ENCODE measurements around the gene RAP2A.

RAP2A gene

DNA sequence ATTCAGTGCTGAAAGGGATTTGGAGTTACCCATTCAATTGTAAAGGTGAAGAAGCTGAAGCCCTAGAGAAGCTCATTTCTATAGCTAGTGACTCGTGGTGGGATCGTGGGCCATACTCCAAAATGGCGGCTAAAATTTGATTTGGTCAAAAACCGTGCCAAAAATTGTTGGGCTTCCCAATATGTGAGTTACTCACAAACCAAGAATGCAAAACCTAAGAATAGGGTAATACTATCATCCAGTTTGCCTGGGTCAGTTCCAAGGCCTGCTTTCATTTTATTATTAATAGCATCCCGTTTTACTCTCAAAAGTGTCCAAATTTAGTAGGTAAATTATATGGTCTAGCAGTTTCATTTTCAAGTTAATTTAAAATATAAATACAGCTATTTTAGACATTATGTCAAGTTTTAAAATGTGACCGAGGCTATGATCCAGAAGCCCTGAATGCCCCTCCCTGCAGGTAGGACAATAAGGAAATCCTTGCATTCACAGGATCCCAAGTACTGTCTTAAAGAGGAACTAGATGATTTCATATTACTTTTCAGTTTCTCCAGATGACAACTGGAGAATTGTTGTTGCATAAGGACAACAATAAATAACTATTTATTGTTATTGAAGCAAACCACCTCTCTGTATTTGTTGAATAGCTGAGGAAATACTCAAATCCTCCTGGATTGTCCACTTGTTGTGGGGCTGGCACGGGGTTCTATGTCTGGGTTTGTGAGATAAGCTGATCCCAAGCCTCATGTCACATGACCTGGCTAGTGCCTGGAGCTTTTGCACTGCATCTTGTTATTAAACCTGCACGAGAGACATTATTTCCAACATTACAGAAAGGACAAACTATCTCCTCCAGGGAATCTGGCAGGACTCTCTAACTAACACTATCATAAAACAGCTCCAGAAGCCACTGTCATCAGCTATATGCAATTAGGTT, 11.6 kb upstream of the RAP2A start:
- no peak for DNase-seq (ENCODE audit: low spot score)

GRCh38 chr13:97423300-97424045, 10.5 kb upstream of the RAP2A start:
- no peak for DNase-seq (ENCODE audit: low spot score)

- no peak for DNase-seq (ENCODE audit: low spot score)
These were observed 8.4 kb upstream of the RAP2A start for GRCh38 chr13:97425590-97425989.

DNA sequence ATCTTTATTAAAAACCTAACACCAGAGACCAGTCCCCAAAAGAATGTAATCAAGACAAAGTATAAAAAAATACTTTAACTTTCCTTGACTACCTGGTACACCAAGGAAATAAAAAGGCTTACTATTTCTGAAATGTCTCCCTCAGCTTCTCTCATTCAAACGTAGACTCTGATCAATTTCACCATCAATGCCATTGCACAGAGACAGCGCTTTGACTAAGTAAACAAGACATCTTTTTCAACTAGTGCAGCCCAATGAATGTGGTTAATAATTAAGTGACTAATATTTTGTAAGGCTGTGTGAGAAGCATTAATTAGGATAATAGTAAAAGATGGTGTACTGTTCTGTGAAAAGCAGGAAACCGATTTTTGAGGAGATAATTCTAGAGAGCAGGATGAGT, 7.3 kb upstream of the RAP2A start:
- no peak for DNase-seq (ENCODE audit: low spot score)

- no peak for DNase-seq (ENCODE audit: low spot score)
These were observed 4.3 kb upstream of the RAP2A start for GRCh38 chr13:97429681-97430081.

GRCh38 chr13:97430296-97430695, 3.7 kb upstream of the RAP2A start:
- no peak for DNase-seq (ENCODE audit: low spot score)

DNA sequence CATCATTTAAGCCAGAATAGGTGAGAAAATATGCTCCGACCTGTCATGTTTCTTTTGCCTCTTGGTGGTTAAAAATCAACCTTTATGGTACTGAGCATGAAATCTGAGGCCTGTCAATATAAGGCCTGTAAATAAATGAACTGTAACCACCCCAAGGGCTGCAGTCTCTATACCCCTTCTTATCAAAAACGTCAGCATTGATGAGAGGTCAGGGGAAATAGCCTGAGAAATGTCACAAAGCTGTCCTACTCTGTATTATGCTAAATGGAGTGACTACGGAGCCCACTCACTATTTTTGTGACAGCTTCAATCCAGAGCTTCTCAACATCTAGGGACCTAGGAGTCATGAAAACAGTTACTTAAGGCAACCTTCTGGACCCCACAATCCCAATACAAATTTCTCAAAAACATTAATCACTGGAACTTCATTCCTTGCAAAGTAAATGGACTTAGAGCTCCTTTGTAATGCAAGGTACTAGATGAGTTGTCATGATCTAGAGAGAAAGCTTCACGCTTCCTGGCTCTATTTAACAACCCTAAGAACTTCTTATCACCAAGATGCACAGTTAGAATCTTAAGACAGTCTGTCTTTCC, 2.7 kb upstream of the RAP2A start:
- no peak for DNase-seq (ENCODE audit: low spot score)

- DNase-seq (ENCODE audit: low spot score), result no peak
These were observed 1.6 kb upstream of the RAP2A start for GRCh38 chr13:97432232-97432916.

- peak; percentile 100 for DNase-seq (ENCODE audit: low spot score)
These were observed 847 bp upstream of the RAP2A start for GRCh38 chr13:97432917-97433726.

DNA sequence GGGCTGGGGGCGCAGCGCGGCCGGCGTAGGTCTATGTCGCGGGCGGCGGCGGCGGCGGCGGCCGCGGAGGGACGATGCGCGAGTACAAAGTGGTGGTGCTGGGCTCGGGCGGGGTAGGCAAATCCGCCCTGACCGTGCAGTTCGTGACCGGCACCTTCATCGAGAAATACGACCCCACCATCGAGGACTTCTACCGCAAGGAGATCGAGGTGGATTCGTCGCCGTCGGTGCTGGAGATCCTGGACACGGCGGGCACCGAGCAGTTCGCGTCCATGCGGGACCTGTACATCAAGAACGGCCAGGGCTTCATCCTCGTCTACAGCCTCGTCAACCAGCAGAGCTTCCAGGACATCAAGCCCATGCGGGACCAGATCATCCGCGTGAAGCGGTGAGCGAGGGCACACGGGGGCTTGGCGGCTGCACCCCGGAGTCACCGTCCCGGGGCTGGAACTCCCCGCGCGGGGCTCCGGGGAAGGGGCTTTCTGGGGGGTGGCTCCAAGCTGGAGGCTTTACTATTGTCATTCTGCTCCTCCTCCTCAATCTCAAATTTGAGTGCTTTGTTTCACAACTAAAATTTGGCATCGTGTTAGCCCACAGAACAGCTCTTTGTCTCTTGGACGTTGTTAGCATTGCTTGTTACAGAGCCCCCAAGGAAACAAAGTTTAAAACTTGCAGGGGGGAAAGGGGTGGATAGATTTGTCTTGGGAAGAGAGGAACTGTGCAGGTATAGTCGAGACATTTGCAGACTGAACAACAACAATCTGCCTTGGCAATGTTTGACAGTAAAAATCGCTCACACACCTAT, 630 bp downstream of the RAP2A start:
- peak; percentile 52 for DNase-seq (ENCODE audit: low spot score)

DNA sequence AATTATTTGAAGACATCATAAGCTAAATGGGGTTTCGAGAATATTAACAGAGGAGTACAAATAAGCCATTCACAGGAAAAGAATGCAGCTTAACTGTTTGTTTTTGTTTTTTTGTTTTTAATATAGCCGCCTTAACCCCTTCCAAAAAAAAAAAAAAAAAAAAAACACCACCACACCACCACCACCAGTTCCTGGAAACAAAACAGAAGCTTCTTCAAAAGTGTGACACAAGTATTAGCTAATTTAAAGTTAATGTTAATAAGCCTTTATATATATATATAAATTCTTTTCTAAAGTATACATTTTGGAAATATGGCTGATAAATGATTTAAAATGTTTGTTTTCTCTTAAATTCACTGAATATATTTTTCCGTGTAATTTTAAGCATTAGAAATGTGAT, 1.4 kb downstream of the RAP2A start:
- DNase-seq (ENCODE audit: low spot score), result no peak

DNA sequence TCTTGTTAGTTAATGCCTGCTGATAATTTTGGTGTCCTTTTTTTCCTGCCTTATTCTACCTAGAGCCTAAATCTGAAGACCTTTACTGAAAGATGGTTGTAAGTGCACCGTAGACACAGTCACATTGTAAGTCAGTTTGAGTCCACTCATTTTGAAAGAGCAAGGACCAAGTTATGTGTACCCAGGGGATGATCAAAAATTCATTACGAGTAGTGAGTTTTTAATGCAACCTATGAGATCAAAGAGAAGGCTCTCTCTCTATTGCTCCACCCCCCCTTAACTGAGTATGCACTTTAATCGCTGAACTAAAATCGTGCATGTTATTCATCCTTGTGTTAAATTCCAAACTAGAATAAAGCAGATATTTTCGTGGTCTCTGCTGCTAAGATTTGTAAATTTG, 1.8 kb downstream of the RAP2A start:
- no peak for DNase-seq (ENCODE audit: low spot score)

DNA sequence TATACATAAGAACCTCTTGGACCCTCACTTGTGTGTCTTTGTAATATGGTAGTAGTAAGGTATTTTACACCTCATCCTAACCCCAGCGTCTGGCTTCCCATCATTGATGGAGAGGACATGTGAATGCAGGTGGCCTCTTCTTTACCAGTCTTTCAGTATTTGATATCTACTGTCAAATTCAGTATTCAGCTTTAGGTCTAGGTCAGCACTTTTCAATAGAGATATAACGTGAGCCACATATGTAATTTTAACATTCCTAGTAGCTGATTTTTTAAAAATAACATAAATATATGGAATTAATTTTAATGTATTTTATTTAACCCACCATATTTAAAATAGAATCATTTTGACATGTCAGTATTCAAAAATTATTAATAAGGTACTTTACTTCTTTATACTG, 2.9 kb downstream of the RAP2A start:
- no peak for DNase-seq (ENCODE audit: low spot score)

GRCh38 chr13:97437729-97438128, 3.8 kb downstream of the RAP2A start:
- no peak for DNase-seq (ENCODE audit: low spot score)

DNA sequence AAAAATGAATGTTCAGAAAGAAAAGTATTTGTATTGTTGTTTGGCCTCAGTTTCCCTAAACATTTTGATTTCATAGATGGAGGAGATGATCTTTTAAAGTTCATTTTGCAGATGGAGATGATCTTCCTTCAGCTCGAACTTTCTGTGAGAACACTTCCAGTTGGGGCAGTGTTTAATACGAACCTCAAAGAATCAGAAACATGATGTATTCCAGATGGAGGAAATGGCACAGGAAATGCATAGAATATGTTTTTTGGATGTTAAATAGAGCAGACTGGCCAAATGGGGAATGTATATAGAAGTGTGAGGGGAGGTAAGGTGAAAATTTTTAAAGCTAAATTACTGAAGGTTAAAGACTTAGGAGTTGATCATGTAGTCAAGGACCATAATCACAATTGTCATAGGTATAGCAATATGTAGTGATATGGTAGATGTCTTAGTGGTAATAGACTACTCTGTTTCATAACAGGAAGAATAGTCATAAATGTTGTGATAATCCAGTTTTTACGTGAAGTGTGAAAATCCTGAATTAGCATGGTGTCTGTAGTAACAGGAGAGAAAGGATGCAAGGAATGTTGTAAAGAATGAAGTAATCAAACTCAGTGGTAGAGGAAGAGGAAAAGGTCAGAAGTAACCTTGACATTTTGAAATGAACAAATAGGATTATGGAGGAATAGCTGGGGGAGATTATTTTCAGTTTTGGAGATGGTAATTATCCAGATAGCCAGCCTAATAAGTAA, 5.1 kb downstream of the RAP2A start:
- no peak for DNase-seq (ENCODE audit: low spot score)

GRCh38 chr13:97440598-97441170, 6.7 kb downstream of the RAP2A start:
- no peak for DNase-seq (ENCODE audit: low spot score)

DNA sequence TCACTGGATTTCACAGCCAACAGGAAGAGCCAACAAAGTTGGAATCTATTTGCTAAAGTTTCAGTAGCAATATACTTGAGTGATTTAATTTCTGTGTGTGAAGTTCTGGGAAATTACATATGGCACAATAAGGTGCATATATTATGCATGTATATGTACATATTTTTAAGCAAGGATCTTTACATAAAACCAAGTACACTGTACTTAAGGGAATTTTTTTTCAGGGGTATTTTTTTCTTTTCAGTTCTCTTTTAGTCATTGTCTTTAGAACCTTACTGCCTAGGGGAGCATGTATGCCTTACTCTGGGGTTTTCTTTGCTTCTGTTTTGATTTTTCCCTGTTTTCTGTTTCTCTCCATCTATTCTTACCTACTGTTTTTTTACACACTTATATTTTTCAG, 7.4 kb downstream of the RAP2A start:
- DNase-seq (ENCODE audit: low spot score), result no peak

GRCh38 chr13:97445522-97446187, 11.7 kb downstream of the RAP2A start:
- no peak for DNase-seq (ENCODE audit: low spot score)

DNA sequence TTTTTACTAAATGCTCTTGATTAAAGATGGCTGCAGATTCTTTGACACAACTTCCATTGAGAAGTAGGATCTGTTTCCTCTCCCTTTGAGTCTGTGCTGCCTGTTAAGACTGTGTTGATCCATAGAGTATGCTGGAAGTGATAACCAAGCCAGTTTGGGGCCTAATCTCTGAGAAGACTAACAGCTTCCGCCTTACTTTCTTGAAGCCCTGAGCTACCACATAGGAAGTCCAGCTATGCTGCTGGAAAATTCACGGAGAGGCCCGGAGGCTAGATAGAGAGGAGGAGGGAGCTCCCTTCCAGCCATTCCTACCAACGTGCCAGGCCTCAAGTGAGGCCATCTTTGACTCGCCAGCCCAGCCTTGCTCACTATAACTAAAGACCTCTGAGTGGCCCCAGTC, 12.5 kb downstream of the RAP2A start:
- DNase-seq (ENCODE audit: low spot score), result no peak

Measured in SK-N-DZ (cell line).